Measurements from ENCODE around the gene CCDC78. TPM values are rescaled to one million over a fixed set of nuclear protein-coding genes. Genes with fewer than 3 reads are reported as not detected.

The CCDC78 gene
- total and polyA plus RNA-seq, 2 of the 13 experiments (the other 11 are each of a cell fraction or from before 2014, with no cell fraction given): 0.53 to 1.5 TPM

- H3K9me3 ChIP-seq (ENCODE audit: low read length): no peaks in the 10 kb centered on the region
- no peaks in the 10 kb centered on the region for H4K20me1 ChIP-seq (ENCODE audit: insufficient read depth, low read length)
- ATAC-seq (no peak), DNase-seq (ENCODE audit: low spot score) (no peak), FAIRE-seq (no peak)
- peak overlapping the region; percentile 100 for H3K4me2 ChIP-seq (ENCODE audit: low read depth, low read length)
- H3K36me3 ChIP-seq (replicated peaks in 1 of 2; ENCODE audit: control insufficient read depth in 1 of 2, insufficient read depth in 2 of 2, low read length in 2 of 2): no peaks in the 10 kb centered on the region
- H3K4me3 ChIP-seq (replicated peaks in 1 of 3; ENCODE audit: insufficient read depth in 1 of 3, low read depth in 2 of 3, low read length in 3 of 3): peak overlapping the region in 2 of 3 experiments; percentile 35 to 95; a peak in 3 of 6 replicates
- ChIA-PET POLR2A (interaction anchor here (0.7 to 2.5 kb wide), 13 partner anchors 8 to 251 kb away, joined by 3 to 22 read pairs (median 7); partner anchors contain the start of genes CHTF18, CIAO3, MSLN and RPUSD1), CTCF (ENCODE audit: low intra/inter-chr PET ratio, low total read pairs) (no interaction called here)
- H3K27ac ChIP-seq (ENCODE audit: extremely low read length, insufficient read depth, low read length): peak overlapping the region; percentile 88
- 96% methylated on average over 20 of the region's 51 CpGs for WGBS (ENCODE audit: low lambda C conversion rate)
- H3K9ac ChIP-seq (ENCODE audit: insufficient read depth, low read depth, low read length): peak overlapping the region; percentile 33
- peaks cover 0 to 3% of the 10 kb centered on the region in 2 experiments; a peak in 1 of 5 replicates for H3K27me3 ChIP-seq (ENCODE audit: control insufficient read depth in 1 of 2, insufficient read depth in 2 of 2, low read length in 2 of 2)
- intact Hi-C loops (cut with micrococcal nuclease; ENCODE audit: unreplicated experiment): no loop called here
- H3K79me2 ChIP-seq (ENCODE audit: insufficient read depth, low read length): no peaks in the 10 kb centered on the region
- no peak overlapping the region for H2AFZ ChIP-seq (ENCODE audit: low read length)
- BruUV-seq (replicated peaks): TSS peak; percentile 53
- H3K4me1 ChIP-seq (ENCODE audit: insufficient read depth, low read length): peaks cover 30% of the 10 kb centered on the region
- in situ Hi-C loops (cut with HindIII; ENCODE audit: extremely low pct_ligation_motif_present, low pct_unique_long_range_greater_than_20kb): no loop called here
- TF ChIP-seq NFKBIZ (CRISPR knock-in tag; IDR thresholded peaks at IDR 0.05) (no peak), ZBTB34 (CRISPR knock-in tag; IDR thresholded peaks at IDR 0.05) (0 out of 2 replicates have a peak, but pooled peaks have one; percentile 4), HCFC1 (IDR thresholded peaks at IDR 0.05; ENCODE audit: low read depth, low read length) (no peak), ZNF484 (CRISPR knock-in tag; IDR thresholded peaks at IDR 0.05; ENCODE audit: borderline replicate concordance, low read depth) (no peak), TERF1 (CRISPR knock-in tag; IDR thresholded peaks at IDR 0.05) (no peak), KLF9 (CRISPR knock-in tag; IDR thresholded peaks at IDR 0.05; ENCODE audit: low read depth) (no peak), ZBTB3 (CRISPR knock-in tag; IDR thresholded peaks at IDR 0.05; ENCODE audit: borderline replicate concordance, low read depth) (no peak)
- TF ChIP-seq, protein P1, sequence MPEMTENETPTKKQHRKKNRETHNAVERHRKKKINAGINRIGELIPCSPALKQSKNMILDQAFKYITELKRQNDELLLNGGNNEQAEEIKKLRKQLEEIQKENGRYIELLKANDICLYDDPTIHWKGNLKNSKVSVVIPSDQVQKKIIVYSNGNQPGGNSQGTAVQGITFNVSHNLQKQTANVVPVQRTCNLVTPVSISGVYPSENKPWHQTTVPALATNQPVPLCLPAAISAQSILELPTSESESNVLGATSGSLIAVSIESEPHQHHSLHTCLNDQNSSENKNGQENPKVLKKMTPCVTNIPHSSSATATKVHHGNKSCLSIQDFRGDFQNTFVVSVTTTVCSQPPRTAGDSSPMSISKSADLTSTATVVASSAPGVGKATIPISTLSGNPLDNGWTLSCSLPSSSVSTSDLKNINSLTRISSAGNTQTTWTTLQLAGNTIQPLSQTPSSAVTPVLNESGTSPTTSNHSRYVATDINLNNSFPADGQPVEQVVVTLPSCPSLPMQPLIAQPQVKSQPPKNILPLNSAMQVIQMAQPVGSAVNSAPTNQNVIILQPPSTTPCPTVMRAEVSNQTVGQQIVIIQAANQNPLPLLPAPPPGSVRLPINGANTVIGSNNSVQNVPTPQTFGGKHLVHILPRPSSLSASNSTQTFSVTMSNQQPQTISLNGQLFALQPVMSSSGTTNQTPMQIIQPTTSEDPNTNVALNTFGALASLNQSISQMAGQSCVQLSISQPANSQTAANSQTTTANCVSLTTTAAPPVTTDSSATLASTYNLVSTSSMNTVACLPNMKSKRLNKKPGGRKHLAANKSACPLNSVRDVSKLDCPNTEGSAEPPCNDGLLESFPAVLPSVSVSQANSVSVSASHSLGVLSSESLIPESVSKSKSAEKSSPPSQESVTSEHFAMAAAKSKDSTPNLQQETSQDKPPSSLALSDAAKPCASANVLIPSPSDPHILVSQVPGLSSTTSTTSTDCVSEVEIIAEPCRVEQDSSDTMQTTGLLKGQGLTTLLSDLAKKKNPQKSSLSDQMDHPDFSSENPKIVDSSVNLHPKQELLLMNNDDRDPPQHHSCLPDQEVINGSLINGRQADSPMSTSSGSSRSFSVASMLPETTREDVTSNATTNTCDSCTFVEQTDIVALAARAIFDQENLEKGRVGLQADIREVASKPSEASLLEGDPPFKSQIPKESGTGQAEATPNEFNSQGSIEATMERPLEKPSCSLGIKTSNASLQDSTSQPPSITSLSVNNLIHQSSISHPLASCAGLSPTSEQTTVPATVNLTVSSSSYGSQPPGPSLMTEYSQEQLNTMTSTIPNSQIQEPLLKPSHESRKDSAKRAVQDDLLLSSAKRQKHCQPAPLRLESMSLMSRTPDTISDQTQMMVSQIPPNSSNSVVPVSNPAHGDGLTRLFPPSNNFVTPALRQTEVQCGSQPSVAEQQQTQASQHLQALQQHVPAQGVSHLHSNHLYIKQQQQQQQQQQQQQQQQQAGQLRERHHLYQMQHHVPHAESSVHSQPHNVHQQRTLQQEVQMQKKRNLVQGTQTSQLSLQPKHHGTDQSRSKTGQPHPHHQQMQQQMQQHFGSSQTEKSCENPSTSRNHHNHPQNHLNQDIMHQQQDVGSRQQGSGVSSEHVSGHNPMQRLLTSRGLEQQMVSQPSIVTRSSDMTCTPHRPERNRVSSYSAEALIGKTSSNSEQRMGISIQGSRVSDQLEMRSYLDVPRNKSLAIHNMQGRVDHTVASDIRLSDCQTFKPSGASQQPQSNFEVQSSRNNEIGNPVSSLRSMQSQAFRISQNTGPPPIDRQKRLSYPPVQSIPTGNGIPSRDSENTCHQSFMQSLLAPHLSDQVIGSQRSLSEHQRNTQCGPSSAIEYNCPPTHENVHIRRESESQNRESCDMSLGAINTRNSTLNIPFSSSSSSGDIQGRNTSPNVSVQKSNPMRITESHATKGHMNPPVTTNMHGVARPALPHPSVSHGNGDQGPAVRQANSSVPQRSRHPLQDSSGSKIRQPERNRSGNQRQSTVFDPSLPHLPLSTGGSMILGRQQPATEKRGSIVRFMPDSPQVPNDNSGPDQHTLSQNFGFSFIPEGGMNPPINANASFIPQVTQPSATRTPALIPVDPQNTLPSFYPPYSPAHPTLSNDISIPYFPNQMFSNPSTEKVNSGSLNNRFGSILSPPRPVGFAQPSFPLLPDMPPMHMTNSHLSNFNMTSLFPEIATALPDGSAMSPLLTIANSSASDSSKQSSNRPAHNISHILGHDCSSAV (CRISPR knock-in tag; IDR thresholded peaks at IDR 0.05; ENCODE audit: borderline replicate concordance): no peak
- TF ChIP-seq, protein P2, sequence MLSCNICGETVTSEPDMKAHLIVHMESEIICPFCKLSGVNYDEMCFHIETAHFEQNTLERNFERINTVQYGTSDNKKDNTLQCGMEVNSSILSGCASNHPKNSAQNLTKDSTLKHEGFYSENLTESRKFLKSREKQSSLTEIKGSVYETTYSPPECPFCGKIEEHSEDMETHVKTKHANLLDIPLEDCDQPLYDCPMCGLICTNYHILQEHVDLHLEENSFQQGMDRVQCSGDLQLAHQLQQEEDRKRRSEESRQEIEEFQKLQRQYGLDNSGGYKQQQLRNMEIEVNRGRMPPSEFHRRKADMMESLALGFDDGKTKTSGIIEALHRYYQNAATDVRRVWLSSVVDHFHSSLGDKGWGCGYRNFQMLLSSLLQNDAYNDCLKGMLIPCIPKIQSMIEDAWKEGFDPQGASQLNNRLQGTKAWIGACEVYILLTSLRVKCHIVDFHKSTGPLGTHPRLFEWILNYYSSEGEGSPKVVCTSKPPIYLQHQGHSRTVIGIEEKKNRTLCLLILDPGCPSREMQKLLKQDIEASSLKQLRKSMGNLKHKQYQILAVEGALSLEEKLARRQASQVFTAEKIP (CRISPR knock-in tag; IDR thresholded peaks at IDR 0.05; ENCODE audit: borderline replicate concordance): no peak
These were observed 4.3 kb downstream of the CCDC78 start for GRCh38 chr16:721765-722540.
